Breast epithelium (tissue), 3 donors: Measurements from ENCODE around the gene MGAM2.

ENCODE experiments used
- POLR2A ChIP-seq: fragments of 450-650 bp; IDR thresholded peaks from one replicate; pipeline ENCODE4 v1.6.1; 2016; ENCODE audit warnings: antibody characterized with exemption, mild to moderate bottlenecking, moderate library complexity
- TF ChIP-seq, protein P1 (sequence below), 3 donors: fragments of 450-650 bp; IDR thresholded peaks; one replicate each; pipeline ENCODE4 v1.5.1; 2016 to 2017; ENCODE audit warnings: antibody characterized with exemption in 3 of 3, mild to moderate bottlenecking in 3 of 3, moderate library complexity in 3 of 3

DNA sequence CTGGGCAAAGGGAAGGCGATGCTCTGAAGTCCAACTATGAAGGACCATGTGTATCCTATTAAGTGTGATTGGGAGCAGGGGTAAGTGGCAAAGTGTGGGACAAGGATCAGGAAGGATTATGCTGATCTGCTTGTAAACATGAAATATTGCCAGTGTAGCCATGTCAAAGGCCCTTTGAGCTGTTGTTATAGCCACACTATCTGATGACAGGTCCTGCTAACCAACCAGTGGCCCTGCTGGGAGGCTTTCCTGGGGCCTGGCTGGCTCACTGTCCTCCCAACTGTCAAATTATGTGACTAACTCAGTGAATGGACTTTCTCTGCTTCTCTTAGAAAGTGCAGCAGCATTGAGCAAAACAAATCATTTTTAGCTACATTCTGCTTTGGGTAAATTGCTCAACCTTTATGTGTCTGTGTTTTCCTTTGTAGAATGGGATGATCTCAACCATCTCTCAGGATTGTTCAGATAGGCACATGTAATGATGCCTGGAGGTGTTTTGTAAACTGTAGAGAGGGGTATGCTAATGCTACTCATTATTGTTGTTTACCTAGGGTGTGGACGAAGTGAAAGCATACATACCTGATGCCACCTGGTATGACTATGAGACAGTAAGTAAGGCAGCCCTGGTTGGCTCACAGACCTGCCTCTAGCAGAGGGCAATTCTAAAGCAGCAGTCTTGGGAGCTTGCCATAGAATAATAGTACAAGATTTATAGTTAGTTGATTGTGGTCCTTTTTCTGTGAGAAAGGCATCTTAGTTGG, 47.4 kb downstream of the MGAM2 start:
- TF ChIP-seq, protein P1, sequence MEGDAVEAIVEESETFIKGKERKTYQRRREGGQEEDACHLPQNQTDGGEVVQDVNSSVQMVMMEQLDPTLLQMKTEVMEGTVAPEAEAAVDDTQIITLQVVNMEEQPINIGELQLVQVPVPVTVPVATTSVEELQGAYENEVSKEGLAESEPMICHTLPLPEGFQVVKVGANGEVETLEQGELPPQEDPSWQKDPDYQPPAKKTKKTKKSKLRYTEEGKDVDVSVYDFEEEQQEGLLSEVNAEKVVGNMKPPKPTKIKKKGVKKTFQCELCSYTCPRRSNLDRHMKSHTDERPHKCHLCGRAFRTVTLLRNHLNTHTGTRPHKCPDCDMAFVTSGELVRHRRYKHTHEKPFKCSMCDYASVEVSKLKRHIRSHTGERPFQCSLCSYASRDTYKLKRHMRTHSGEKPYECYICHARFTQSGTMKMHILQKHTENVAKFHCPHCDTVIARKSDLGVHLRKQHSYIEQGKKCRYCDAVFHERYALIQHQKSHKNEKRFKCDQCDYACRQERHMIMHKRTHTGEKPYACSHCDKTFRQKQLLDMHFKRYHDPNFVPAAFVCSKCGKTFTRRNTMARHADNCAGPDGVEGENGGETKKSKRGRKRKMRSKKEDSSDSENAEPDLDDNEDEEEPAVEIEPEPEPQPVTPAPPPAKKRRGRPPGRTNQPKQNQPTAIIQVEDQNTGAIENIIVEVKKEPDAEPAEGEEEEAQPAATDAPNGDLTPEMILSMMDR (IDR thresholded peaks at IDR 0.05), result no peak
- no peak for TF ChIP-seq POLR2A
